Renal cortex interstitium (tissue), 11 donors: Measurements from ENCODE around the gene CFAP74. TPM values are rescaled to one million over a fixed set of nuclear protein-coding genes. Genes with fewer than 3 reads are reported as not detected.
"Not testable (repeated sequence)": the region's sequence is repeated elsewhere in the genome, so short reads cannot be mapped to it uniquely, and the experiment has no call there.

ENCODE experiments used
- DNase-seq, 11 donors: peaks; one replicate each; pipeline ENCODE4 v3.0.0-alpha.2; 2013; ENCODE audit warnings: low read depth in 9 of 11, low spot score in 4 of 11; ENCODE audit errors: extremely low read depth in 1 of 11
- polyA plus RNA-seq, 3 donors: library from polyadenylated mRNA; unstranded; fragments of 120-200 nt; gene quantifications; one replicate each; pipeline ENCODE4 v1.2.1, GENCODE V29; 2013; ENCODE audit not compliant: insufficient read length in 3 of 3

Gene CFAP74
- polyA plus RNA-seq, 3 donors, result 0.52 to 1.2 (median 0.96) TPM

- DNase-seq, result no peak
These were observed 6.0 kb downstream of the CFAP74 start for GRCh38 chr1:1997576-1997975.

GRCh38 chr1:1996207-1996651, 7.4 kb downstream of the CFAP74 start:
- DNase-seq, result no peak

GRCh38 chr1:1994536-1994935, 9.1 kb downstream of the CFAP74 start:
- no peak for DNase-seq

- no peak for DNase-seq
These were observed 13.4 kb downstream of the CFAP74 start for GRCh38 chr1:1990222-1990621.

- DNase-seq, result no peak
These were observed 13.8 kb downstream of the CFAP74 start for GRCh38 chr1:1989789-1990188.

- peak in 4 of 11 donors; percentile 38 to 66 (median 58) for DNase-seq
These were observed 14.5 kb downstream of the CFAP74 start for GRCh38 chr1:1989102-1989542.

- no peak for DNase-seq
These were observed 15.3 kb downstream of the CFAP74 start for GRCh38 chr1:1988061-1988945.

- DNase-seq, result no peak
These were observed 16.5 kb downstream of the CFAP74 start for GRCh38 chr1:1987142-1987510.

- no peak for DNase-seq
These were observed 17.0 kb downstream of the CFAP74 start for GRCh38 chr1:1986451-1987141.

- DNase-seq, result no peak
These were observed 18.1 kb downstream of the CFAP74 start for GRCh38 chr1:1985375-1986050.

GRCh38 chr1:1984560-1985070, 19.0 kb downstream of the CFAP74 start:
- DNase-seq, result no peak

- no peak for DNase-seq
These were observed 21.0 kb downstream of the CFAP74 start for GRCh38 chr1:1982379-1983232.

GRCh38 chr1:1981631-1982327, 21.8 kb downstream of the CFAP74 start:
- DNase-seq, result not testable (repeated sequence)

- no peak for DNase-seq
These were observed 22.5 kb downstream of the CFAP74 start for GRCh38 chr1:1981142-1981500.

- DNase-seq, result no peak
These were observed 23.0 kb downstream of the CFAP74 start for GRCh38 chr1:1980467-1981141.

- no peak for DNase-seq
These were observed 24.0 kb downstream of the CFAP74 start for GRCh38 chr1:1979482-1980165.
